Stimulated activated CD8-positive, alpha-beta memory T cell treated with anti-CD3 and anti-CD28 coated beads, Interleukin-12 subunit alpha, Interleukin-12 subunit beta, amount 100 ng/mL, for 24 hours (primary cell): ENCODE results near the gene NRSN2.
A peak's percentile ranks its signal among the peaks of the same experiment; 100 is the strongest.

ENCODE experiments used
- DNase-seq: peaks from one replicate; pipeline ENCODE4 v3.0.0-alpha.2; 2020; ENCODE audit errors: extremely low read depth

Gene NRSN2

GRCh38 chr20:346640-347316, at the start of gene NRSN2:
NRSN2 (plus strand) TSS chr20:347111; CDS start chr20:349644, 2,533 bp downstream.
- DNase-seq: no peak

- DNase-seq: no peak
These were observed 48.8 kb upstream of the NRSN2 start for GRCh38 chr20:297925-298775.

- no peak for DNase-seq
These were observed 48.0 kb upstream of the NRSN2 start for GRCh38 chr20:298776-299391.

GRCh38 chr20:300345-300990, 46.4 kb upstream of the NRSN2 start:
- DNase-seq: no peak

GRCh38 chr20:301886-302848, 44.7 kb upstream of the NRSN2 start:
- DNase-seq: no peak

- no peak for DNase-seq
These were observed 41.2 kb upstream of the NRSN2 start for GRCh38 chr20:305745-306144.

- DNase-seq: no peak
These were observed 38.4 kb upstream of the NRSN2 start for GRCh38 chr20:308427-309038.

GRCh38 chr20:309306-309840, 37.5 kb upstream of the NRSN2 start:
- no peak for DNase-seq

GRCh38 chr20:309841-310644, 36.9 kb upstream of the NRSN2 start:
- DNase-seq: peak; percentile 63

- DNase-seq: no peak
These were observed 36.3 kb upstream of the NRSN2 start for GRCh38 chr20:310645-311044.

GRCh38 chr20:311609-312008, 35.3 kb upstream of the NRSN2 start:
- no peak for DNase-seq

- no peak for DNase-seq
These were observed 34.8 kb upstream of the NRSN2 start for GRCh38 chr20:312067-312466.

- no peak for DNase-seq
These were observed 34.0 kb upstream of the NRSN2 start for GRCh38 chr20:312866-313265.

- no peak for DNase-seq
These were observed 33.5 kb upstream of the NRSN2 start for GRCh38 chr20:313402-313801.

GRCh38 chr20:313948-314347, 33.0 kb upstream of the NRSN2 start:
- no peak for DNase-seq

- DNase-seq: no peak
These were observed 30.4 kb upstream of the NRSN2 start for GRCh38 chr20:316316-317068.

GRCh38 chr20:324177-325044, 22.5 kb upstream of the NRSN2 start:
- DNase-seq: peak; percentile 83
